Astrocyte of the spinal cord (primary cell): ENCODE results near the gene UVRAG.
"Not testable (repeated sequence)": the region's sequence is repeated elsewhere in the genome, so short reads cannot be mapped to it uniquely, and the experiment has no call there.

Experiments used
- DNase-seq: peaks from one replicate; pipeline ENCODE4 v3.0.0; 2011; ENCODE audit warnings: low read depth, low spot score
- H3K4me3 ChIP-seq: 2 replicates; pipeline ENCODE4 v1.5.1; 2011; ENCODE audit warnings: low read depth, mild to moderate bottlenecking, low read length, moderate library complexity
- CTCF ChIP-seq: IDR thresholded peaks from 2 replicates; pipeline ENCODE4 v1.5.1; 2012; ENCODE audit warnings: low read depth, mild to moderate bottlenecking, low read length, inconsistent platforms
- in situ Hi-C: cut with HindIII; loops from 2 replicates; pipeline ENCODE4 v1.10.0; 2017; ENCODE audit warnings: low sequenced_read_pairs

Gene UVRAG

DNA sequence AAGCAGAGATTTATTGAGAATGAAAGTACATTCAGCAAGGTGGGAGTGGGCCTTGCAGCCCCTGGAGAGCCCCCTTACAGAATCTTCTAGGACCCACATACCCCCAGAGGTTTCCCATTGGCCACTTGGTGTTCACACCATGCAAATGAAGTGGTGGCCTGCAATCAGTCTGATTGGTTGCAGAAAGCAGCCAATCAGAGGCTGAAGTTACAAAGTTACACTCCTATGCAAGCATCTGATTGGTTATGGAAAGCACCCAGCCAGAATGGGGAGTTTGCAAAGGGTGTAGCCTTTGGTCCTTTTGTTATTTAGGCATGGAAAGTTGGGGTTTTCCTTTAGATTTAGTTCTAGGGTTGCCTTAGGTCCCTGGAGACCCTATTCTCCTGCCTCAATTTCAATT is 34.9 kb downstream of the UVRAG start:
- H3K4me3 ChIP-seq: no peak overlapping the region
- TF ChIP-seq CTCF: no peak
- DNase-seq: no peak
- in situ Hi-C loops: no loop called here

DNA sequence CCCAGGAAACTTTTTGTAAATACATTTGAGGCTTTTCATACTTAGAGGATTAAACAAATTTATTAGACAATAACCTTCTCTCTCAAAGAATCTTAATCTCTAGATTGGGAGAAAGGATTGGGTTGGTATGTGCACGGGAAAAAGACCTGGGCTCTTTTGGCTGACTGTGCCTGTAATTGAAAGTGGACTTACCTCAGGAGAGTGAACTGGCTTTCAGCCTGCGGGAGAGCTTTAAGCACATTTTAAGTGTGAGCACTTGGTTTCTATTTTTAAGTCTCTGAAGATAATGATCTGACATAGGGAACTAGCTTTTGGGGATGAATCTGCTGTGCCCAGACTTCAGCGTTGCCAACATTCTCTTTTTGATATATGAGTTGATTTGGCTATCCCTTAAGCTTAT is 35.8 kb downstream of the UVRAG start:
- DNase-seq: no peak
- TF ChIP-seq CTCF: no peak
- in situ Hi-C loops: no loop called here
- H3K4me3 ChIP-seq: no peak overlapping the region

- H3K4me3 ChIP-seq: no peak overlapping the region
- DNase-seq: no peak
- TF ChIP-seq CTCF: no peak
- in situ Hi-C loops: no loop called here
Measured at GRCh38 chr11:75851203-75851602, 36.2 kb downstream of the UVRAG start.

DNA sequence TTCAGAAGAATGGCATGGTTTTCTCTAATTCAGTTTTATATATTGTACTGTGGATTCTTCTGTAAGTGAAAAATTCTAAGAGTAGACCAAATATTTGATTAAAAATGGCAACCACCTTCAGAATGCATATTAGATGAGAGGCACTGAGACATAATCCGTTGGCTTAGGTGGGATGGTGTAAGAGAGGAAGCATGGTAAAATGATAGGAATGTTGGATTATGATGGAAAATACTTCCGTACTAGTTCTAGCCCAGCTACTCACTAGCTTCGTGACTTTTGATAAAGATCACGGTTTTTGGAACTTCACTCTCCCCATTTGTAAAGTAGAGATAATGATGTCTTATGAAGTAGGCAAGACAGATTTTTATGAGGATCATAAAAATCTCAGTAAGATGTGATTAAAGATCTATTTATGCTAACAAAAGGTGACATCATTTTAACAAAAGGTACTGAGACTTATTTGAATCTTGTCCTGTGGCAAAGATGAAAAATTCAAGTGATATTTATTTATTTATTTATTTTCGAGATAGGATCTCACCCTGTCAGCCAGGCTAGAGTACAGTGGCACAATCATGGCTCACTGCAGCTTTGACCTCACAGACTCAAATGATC is 37.5 kb downstream of the UVRAG start:
- in situ Hi-C loops: no loop called here

DNA sequence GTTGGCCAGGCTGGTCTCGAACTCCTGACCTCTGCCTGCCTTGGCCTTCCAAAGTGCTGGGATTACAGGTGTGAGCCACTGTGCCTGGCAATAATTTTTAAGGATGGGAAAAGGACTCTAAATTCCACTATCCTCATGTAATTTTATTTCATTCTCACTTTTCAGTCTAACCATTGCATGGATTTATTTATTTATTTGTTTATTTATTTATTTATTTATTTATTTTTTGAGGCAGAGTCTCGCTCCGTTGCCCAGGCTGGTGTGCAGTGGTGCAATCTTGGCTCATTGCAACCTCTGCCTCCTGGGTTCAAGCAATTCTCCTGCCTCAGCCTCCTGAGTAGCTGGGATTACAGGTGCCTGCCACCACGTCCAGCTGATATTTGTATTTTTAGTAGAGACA is 38.6 kb downstream of the UVRAG start:
- in situ Hi-C loops, DNase-seq, H3K4me3 ChIP-seq: not testable (repeated sequence)

More for the DNA sequence above, 37.5 kb downstream of the UVRAG start:
- TF ChIP-seq CTCF: no peak
- no peak for DNase-seq
- H3K4me3 ChIP-seq: no peak overlapping the region

DNA sequence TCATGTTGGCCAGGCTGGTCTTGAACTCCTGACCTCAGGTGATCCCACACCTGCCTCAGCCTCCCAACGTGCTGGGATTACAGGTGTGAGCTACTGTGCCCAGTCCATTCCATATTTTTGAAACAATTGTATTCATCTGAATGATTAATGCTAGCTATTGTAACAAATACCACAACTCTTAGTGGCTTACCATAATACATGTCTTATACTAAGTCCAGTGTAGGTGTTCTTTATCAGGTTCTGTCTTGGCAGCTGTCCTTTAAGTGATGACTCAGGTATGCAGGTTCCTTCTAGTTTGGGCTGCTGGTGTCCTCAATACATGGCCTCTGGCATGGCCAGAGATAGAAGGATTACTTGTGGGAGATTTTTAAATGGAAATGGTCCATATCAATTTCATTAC is 39.0 kb downstream of the UVRAG start:
- H3K4me3 ChIP-seq: no peak overlapping the region
- no peak for TF ChIP-seq CTCF
- DNase-seq: no peak
- in situ Hi-C loops: no loop called here

DNA sequence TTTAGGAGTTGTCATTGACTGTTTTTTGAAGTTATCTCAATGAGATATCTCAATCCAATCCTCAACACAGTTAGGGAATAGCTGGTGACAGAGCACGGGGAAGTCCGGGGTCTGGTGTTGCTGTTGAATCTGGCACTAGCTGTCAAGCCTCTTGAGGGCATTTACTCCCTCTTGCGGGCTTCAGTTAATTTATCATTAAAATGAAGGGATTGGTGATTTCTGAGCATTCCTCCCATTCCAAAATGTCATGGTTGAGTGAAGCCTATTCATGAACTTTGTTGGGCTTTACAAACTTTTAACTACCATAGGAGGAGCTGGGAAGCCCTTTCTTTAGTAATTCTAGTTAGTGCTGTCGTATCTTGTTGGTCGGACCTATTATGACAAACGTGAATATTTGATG is 40.2 kb downstream of the UVRAG start:
- DNase-seq: no peak
- no peak overlapping the region for H3K4me3 ChIP-seq
- TF ChIP-seq CTCF: no peak
- in situ Hi-C loops: no loop called here
